ENCODE measurements around the gene IQGAP3.

IQGAP3 gene

GRCh38 chr1:156511644-156512043, 60.7 kb downstream of the IQGAP3 start:
- no peak for DNase-seq (ENCODE audit: low spot score)

GRCh38 chr1:156510709-156511108, 61.7 kb downstream of the IQGAP3 start:
- peak; percentile 90 for DNase-seq (ENCODE audit: low spot score)

GRCh38 chr1:156509424-156510034, 62.8 kb downstream of the IQGAP3 start:
- no peak for DNase-seq (ENCODE audit: low spot score)

- no peak for DNase-seq (ENCODE audit: low spot score)
Observed at GRCh38 chr1:156508955-156509234, 63.5 kb downstream of the IQGAP3 start.

DNA sequence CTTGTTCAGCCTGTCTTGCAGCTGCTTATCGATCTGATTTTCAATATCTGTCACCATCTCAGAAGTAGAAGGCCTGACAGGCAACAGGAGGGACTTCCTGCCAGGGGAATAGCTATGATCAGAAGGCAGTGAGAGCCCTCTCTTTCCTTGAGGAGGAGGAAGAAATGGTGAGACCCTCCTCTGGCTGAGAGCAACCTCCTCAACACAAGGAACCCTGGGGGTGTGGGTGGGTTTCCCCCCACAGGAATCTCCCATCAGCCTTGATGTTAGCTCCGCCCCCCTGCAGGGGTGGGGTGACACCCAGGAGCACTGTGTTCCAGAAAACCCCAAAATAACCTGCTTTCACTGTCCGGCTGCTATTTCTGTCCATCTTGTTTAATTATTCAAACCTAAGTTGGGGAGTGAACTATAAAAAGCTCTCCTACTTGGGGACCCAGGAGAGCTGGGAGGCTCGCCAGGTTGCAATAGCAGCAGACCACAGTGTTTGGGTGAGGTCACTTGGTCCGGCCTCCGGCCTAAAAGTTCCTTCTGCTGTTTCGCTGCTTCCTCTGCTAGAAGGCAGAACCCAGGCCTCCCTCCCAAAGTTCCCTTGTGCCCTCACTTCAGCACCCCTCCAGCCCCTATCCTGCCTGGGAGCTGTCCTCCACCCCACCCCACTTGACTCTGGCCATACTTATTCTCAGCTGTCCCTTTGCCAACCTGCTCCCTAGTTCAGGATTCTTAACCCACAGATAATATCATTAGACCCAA, 64.0 kb downstream of the IQGAP3 start:
- peak; percentile 56 for DNase-seq (ENCODE audit: low spot score)

DNA sequence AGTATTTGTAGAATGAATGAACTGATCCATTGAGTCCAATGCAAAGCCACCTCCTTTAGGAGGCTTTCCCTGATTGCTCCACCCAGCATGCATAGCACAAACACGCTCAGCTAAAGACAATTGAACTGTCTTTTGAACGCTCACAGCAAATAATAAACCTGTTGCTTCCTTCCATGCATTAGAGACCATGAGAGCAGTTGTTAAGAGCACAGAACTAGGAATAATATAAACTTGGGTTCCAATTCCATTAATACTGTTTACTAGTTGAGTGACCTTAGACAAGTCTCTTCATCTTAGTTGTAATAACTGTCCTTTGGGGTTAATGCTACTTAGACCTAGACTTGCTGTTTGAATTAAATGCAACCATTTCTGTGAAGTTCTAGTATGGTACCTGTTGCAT, 65.9 kb downstream of the IQGAP3 start:
- no peak for DNase-seq (ENCODE audit: low spot score)

- DNase-seq (ENCODE audit: low spot score): no peak
Observed at GRCh38 chr1:156505679-156506298, 66.6 kb downstream of the IQGAP3 start.

DNA sequence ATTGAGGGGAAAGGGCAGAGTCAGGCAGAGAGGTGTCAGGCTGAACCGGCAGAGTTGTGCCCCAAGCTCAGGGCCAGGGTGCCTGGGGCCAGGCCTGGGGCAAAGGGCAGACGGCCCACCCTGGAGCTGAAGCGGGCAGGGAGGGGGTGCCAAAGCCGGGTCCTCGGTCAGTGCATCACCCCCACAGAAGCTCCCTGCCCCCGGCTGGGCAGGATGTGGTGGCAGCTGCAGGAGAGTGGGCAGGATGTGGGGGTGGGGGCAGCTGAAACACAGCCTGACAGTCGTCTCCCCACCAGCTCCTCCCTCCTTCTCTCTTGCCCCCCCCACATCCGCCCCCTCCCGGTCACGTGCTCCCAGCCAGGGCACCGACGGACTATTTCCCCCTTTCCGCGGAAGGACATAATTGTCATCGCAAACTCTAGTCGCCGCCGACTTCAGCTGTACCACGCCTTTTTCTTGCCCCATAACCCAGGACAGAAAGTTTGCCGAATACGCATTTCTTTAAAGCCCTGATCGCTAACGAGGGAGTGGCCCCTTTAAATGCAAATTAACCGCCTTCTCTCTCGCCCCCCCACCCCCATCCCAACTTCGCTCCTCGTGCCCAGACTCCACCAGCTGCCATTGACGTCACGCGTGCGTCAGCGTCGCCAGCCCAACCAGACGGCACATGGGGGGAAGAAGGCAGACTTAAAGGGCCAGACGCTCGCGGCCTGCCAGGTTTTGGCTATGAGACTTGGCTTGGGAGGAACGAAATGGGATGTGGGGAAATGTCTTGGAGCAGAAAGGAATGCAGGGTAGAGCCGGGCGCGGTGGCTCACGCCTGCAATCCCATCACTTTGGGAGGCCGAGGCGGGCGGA, 67.3 kb downstream of the IQGAP3 start:
- DNase-seq (ENCODE audit: low spot score): peak; percentile 95

DNA sequence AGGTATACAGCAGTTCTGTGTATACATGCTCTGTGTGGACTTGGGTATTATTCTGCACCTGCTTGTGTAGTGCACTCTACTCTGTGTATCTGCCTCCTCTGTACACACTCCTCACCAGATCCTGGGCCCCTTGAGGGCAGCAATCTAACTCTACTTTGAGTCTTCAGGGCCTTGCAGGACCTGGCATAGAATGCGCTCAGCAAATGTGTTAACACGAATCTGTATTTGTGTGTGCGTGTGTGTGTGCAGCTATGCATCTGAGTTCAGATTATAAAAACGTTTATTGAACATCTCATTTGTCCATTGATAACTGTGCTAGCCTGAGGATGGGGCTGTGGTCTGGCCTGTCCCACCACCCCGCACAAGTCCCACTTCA, 67.9 kb downstream of the IQGAP3 start:
- no peak for DNase-seq (ENCODE audit: low spot score)

DNA sequence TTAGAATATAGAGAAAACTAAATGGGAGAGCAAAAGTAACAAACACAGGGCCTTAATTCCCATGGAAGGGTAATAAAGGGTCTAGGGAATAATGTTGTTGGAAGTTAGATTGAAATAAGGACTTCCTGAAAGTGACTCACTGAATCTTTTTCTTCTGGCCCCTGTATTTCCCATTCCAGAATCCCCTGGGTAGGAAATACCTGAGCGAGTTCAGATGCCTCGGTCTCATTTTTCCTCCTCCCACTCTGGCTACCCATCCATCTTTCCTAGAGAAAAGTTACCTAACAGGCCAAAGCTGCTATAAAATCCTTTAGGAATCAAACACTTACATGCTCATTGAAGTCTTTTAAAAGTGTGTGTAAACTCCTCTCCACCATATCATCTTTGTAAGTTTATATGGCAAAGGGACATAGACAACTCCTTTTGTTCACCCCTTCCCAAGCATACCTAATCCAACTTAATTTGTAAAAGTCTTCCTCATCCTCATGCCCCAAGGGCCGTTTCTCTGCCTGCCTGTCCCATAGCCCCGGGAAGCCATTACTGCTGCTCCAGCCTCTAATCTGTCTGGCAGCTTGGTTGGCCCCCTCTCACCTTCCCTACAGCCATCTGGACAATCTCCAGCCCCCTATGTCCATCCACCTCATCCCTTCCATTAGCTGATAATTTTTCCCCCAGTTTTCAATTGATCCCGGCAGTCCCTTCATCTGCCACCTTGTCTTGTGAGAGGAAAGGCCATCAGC, 68.5 kb downstream of the IQGAP3 start:
- DNase-seq (ENCODE audit: low spot score): no peak

- peak; percentile 83 for DNase-seq (ENCODE audit: low spot score)
Observed at GRCh38 chr1:156502894-156503697, 69.3 kb downstream of the IQGAP3 start.

GRCh38 chr1:156502391-156502893, 69.9 kb downstream of the IQGAP3 start:
- no peak for DNase-seq (ENCODE audit: low spot score)

- peak; percentile 100 for DNase-seq (ENCODE audit: low spot score)
Observed at GRCh38 chr1:156500793-156501506, 71.4 kb downstream of the IQGAP3 start.

- DNase-seq (ENCODE audit: low spot score): no peak
Observed at GRCh38 chr1:156500543-156500792, 71.9 kb downstream of the IQGAP3 start, which contains the start of gene MEF2D. MEF2D (minus strand) TSS chr1:156500775; CDS start chr1:156483292, 17,483 bp downstream.

DNA sequence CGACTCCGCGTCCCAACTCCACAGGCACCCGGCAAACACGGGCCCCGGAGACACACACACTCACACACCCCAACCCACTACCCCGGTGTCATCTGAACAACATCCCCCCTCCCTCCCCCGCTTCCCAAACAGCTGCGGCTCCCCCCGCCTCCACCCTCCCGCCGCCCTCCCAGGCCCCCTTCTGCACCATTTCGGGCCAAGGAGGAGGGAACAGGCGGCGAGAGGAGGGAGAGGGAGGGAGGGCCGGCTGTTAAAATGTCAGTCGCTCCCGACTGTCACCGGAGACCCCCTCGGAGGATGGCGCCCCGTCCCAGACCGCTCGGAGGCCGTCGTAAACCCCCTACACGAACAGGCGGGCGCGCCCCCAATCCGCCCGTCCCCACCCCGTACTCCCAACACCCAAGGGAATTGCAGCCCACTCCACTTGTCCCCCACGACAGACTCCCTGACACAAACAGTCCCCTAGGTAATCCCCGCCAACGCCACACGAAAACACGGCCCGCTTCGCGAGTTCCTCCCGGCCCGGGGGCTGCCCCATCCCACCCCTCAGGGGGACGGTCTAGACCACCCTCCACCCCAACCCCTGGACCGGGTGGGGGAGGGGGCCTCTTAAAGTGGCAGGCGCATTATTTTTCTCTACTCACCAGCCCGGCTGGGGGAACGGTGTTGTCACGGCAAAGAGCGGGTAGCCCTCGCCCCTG, 72.4 kb downstream of the IQGAP3 start:
- DNase-seq (ENCODE audit: low spot score): peak; percentile 59

- DNase-seq (ENCODE audit: low spot score): no peak
Observed at GRCh38 chr1:156499194-156499841, 73.0 kb downstream of the IQGAP3 start.

GRCh38 chr1:156498432-156499193, 73.8 kb downstream of the IQGAP3 start:
- peak; percentile 65 for DNase-seq (ENCODE audit: low spot score)

GRCh38 chr1:156497743-156498431, 74.5 kb downstream of the IQGAP3 start:
- no peak for DNase-seq (ENCODE audit: low spot score)
